ENCODE measurements around the gene WHRN.

Gene WHRN

GRCh38 chr9:114465417-114465816, 39.9 kb downstream of the WHRN start:
- Histone ChIP-seq H3K9me3 (ENCODE audit: control insufficient read depth in 5 of 5, low read length in 5 of 5) (peaks cover 0 to 5% (median 0%) of the 10 kb centered on the region in 5 donors), H3K4me1 (ENCODE audit: control insufficient read depth in 5 of 5, insufficient read depth in 5 of 5, low read length in 5 of 5) (no peaks in the 10 kb centered on the region), H3K27me3 (ENCODE audit: control insufficient read depth in 5 of 5, insufficient read depth in 4 of 5, low read length in 5 of 5) (no peaks in the 10 kb centered on the region), H3K9ac (ENCODE audit: low read length in 5 of 5) (no peak overlapping the region), H3K36me3 (ENCODE audit: control insufficient read depth in 5 of 5, insufficient read depth in 5 of 5, low read length in 5 of 5) (no peaks in the 10 kb centered on the region), H3K27ac (ENCODE audit: low read depth, low read length) (no peak overlapping the region), H3K4me3 (ENCODE audit: low read depth in 1 of 5, low read length in 5 of 5) (no peak overlapping the region)

DNA sequence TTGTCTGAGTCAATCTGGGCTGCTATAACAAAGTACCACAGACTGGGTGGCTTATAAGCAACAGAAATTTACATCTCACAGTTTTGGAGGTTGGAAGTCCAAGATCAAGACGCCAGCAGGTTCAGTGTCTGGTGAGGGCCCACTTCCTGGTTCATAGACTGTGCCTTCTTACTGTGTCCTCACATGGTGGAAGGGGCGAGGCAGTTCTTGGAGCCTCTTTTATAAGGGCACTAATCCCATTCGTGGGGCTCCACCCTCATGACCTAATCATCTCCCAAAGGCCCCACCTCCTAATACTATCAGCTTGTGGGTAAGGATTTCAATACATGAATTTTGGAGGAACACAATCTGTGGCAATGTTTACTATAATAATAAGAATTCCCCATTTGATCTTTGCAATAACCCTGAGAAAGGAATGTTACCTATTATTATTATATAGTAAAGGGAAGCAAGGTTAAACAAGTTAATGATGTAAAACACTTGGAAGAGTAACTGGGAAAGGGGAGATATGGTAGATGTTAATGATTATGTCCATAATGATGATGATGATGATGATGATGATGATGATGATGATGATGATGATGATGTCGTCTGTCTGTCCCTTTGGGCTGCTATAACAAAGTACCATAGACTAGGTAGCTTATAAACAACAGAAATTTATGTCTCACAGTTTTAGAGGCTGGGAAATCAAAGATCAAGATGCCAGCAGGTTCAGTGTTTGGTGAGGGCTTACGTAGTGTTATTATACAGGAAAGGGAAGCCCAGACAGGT, 40.8 kb downstream of the WHRN start:
- no peaks in the 10 kb centered on the region for H3K27me3 ChIP-seq (ENCODE audit: control insufficient read depth in 5 of 5, insufficient read depth in 4 of 5, low read length in 5 of 5)
- no peaks in the 10 kb centered on the region for H3K36me3 ChIP-seq (ENCODE audit: control insufficient read depth in 5 of 5, insufficient read depth in 5 of 5, low read length in 5 of 5)
- no peak overlapping the region for H3K27ac ChIP-seq (ENCODE audit: low read depth, low read length)
- H3K9ac ChIP-seq (ENCODE audit: low read length in 5 of 5) = no peak overlapping the region
- H3K9me3 ChIP-seq (ENCODE audit: control insufficient read depth in 5 of 5, low read length in 5 of 5) = no peaks in the 10 kb centered on the region
- H3K4me1 ChIP-seq (ENCODE audit: control insufficient read depth in 5 of 5, insufficient read depth in 5 of 5, low read length in 5 of 5) = no peaks in the 10 kb centered on the region
- no peak overlapping the region for H3K4me3 ChIP-seq (ENCODE audit: low read depth in 1 of 5, low read length in 5 of 5)

DNA sequence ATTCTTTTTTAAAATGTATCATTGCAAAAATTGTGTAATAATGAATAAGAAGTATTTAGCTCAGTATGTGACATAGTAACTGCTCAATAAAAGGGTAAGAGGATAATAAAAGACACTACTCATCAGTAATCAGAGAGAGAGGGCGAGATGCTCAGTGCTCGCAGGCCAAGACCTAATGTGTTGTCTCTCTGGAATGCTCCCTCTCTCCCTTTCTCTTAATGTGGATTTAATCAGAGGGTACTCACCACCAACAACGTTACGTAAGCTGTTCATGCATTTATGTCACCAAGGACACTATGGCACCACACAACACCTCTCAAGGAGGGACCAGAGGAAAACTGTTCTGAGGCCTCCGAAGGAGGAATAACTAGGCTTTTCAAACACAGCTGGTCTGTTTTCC, 42.5 kb downstream of the WHRN start:
- Histone ChIP-seq H3K27ac (ENCODE audit: low read depth, low read length) (no peak overlapping the region), H3K4me1 (ENCODE audit: control insufficient read depth in 5 of 5, insufficient read depth in 5 of 5, low read length in 5 of 5) (no peaks in the 10 kb centered on the region), H3K27me3 (ENCODE audit: control insufficient read depth in 5 of 5, insufficient read depth in 4 of 5, low read length in 5 of 5) (no peaks in the 10 kb centered on the region), H3K4me3 (ENCODE audit: low read depth in 1 of 5, low read length in 5 of 5) (no peak overlapping the region), H3K9me3 (ENCODE audit: control insufficient read depth in 5 of 5, low read length in 5 of 5) (no peaks in the 10 kb centered on the region), H3K36me3 (ENCODE audit: control insufficient read depth in 5 of 5, insufficient read depth in 5 of 5, low read length in 5 of 5) (no peaks in the 10 kb centered on the region), H3K9ac (ENCODE audit: low read length in 5 of 5) (no peak overlapping the region)

DNA sequence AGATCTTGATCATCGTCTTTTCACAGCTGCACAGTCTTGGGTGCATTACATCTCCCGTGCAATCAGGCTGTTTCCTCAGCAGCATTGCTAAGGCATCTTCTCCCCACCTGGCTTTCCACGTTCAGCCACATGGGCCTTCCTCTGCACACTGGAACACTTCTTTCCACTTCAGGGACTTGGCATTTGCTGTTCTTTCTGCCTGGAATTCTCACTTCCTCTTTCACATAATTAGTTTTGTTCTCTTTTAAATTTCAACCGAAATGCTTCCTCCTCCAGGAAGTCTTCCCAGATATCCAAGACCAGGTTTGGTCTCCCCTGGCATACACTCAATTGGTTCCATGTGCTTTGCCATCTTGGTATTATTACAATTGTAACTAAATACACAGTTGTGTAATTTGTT, 43.8 kb downstream of the WHRN start:
- Histone ChIP-seq H3K4me1 (ENCODE audit: control insufficient read depth in 5 of 5, insufficient read depth in 5 of 5, low read length in 5 of 5) (no peaks in the 10 kb centered on the region), H3K27ac (ENCODE audit: low read depth, low read length) (no peak overlapping the region), H3K27me3 (ENCODE audit: control insufficient read depth in 5 of 5, insufficient read depth in 4 of 5, low read length in 5 of 5) (no peaks in the 10 kb centered on the region), H3K4me3 (ENCODE audit: low read depth in 1 of 5, low read length in 5 of 5) (no peak overlapping the region), H3K9ac (ENCODE audit: low read length in 5 of 5) (no peak overlapping the region), H3K9me3 (ENCODE audit: control insufficient read depth in 5 of 5, low read length in 5 of 5) (no peaks in the 10 kb centered on the region), H3K36me3 (ENCODE audit: control insufficient read depth in 5 of 5, insufficient read depth in 5 of 5, low read length in 5 of 5) (no peaks in the 10 kb centered on the region)

GRCh38 chr9:114460513-114461199, 44.6 kb downstream of the WHRN start:
- Histone ChIP-seq H3K36me3 (ENCODE audit: control insufficient read depth in 5 of 5, insufficient read depth in 5 of 5, low read length in 5 of 5) (no peaks in the 10 kb centered on the region), H3K4me1 (ENCODE audit: control insufficient read depth in 5 of 5, insufficient read depth in 5 of 5, low read length in 5 of 5) (no peaks in the 10 kb centered on the region), H3K4me3 (ENCODE audit: low read depth in 1 of 5, low read length in 5 of 5) (no peak overlapping the region), H3K9me3 (ENCODE audit: control insufficient read depth in 5 of 5, low read length in 5 of 5) (no peaks in the 10 kb centered on the region), H3K27me3 (ENCODE audit: control insufficient read depth in 5 of 5, insufficient read depth in 4 of 5, low read length in 5 of 5) (no peaks in the 10 kb centered on the region), H3K27ac (ENCODE audit: low read depth, low read length) (no peak overlapping the region), H3K9ac (ENCODE audit: low read length in 5 of 5) (no peak overlapping the region)

- Histone ChIP-seq H3K27me3 (ENCODE audit: control insufficient read depth in 5 of 5, insufficient read depth in 4 of 5, low read length in 5 of 5) (no peaks in the 10 kb centered on the region), H3K9ac (ENCODE audit: low read length in 5 of 5) (no peak overlapping the region), H3K9me3 (ENCODE audit: control insufficient read depth in 5 of 5, low read length in 5 of 5) (no peaks in the 10 kb centered on the region), H3K4me1 (ENCODE audit: control insufficient read depth in 5 of 5, insufficient read depth in 5 of 5, low read length in 5 of 5) (no peaks in the 10 kb centered on the region), H3K27ac (ENCODE audit: low read depth, low read length) (no peak overlapping the region), H3K36me3 (ENCODE audit: control insufficient read depth in 5 of 5, insufficient read depth in 5 of 5, low read length in 5 of 5) (no peaks in the 10 kb centered on the region), H3K4me3 (ENCODE audit: low read depth in 1 of 5, low read length in 5 of 5) (no peak overlapping the region)
These were observed 45.8 kb downstream of the WHRN start for GRCh38 chr9:114459464-114459863.

DNA sequence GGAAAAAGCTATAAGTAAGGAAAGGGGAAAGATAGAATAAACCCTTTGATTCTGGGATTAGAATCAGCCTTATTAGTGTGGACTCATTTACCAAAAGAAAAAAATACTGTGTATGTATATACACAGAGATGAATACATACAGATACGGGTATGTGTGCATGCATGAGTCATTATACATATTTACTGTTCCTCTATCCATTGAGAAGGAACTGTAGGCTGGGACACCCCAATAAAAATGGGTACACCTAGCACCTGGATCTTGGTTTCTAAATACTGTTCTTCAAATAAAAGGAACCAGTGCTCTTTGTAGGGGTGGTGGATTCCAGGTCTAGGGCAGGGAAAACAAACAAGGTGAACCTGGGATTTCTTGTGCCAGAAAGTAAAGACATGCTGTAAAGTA, 48.3 kb downstream of the WHRN start:
- H3K9me3 ChIP-seq (ENCODE audit: control insufficient read depth in 5 of 5, low read length in 5 of 5) = peaks cover 0 to 2% (median 0%) of the 10 kb centered on the region in 5 donors
- H3K36me3 ChIP-seq (ENCODE audit: control insufficient read depth in 5 of 5, insufficient read depth in 5 of 5, low read length in 5 of 5) = no peaks in the 10 kb centered on the region
- no peaks in the 10 kb centered on the region for H3K27me3 ChIP-seq (ENCODE audit: control insufficient read depth in 5 of 5, insufficient read depth in 4 of 5, low read length in 5 of 5)
- no peak overlapping the region for H3K4me3 ChIP-seq (ENCODE audit: low read depth in 1 of 5, low read length in 5 of 5)
- no peak overlapping the region for H3K9ac ChIP-seq (ENCODE audit: low read length in 5 of 5)
- H3K4me1 ChIP-seq (ENCODE audit: control insufficient read depth in 5 of 5, insufficient read depth in 5 of 5, low read length in 5 of 5) = no peaks in the 10 kb centered on the region
- no peak overlapping the region for H3K27ac ChIP-seq (ENCODE audit: low read depth, low read length)

DNA sequence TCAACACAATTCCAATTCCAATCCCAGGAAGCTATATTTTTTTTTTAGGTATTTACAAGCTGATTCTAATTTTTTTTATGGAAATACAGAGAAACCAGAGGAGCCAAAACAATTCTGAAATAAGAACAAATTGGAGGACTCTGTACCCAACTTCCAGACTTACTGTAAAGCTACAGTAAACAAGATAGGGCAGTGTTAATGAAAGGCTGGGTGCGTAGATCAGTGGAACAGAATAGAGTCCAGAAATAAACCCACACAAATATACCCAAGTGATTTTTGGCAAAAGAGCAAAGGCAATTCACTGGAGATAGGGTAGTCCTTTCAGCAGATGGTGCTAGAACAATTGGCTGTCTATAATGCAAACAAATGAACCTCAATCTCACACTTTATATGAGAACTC, 50.6 kb downstream of the WHRN start:
- H3K4me3 ChIP-seq (ENCODE audit: low read depth in 1 of 5, low read length in 5 of 5) = no peak overlapping the region
- H3K4me1 ChIP-seq (ENCODE audit: control insufficient read depth in 5 of 5, insufficient read depth in 5 of 5, low read length in 5 of 5) = no peaks in the 10 kb centered on the region
- no peak overlapping the region for H3K27ac ChIP-seq (ENCODE audit: low read depth, low read length)
- H3K9ac ChIP-seq (ENCODE audit: low read length in 5 of 5) = no peak overlapping the region
- H3K27me3 ChIP-seq (ENCODE audit: control insufficient read depth in 5 of 5, insufficient read depth in 4 of 5, low read length in 5 of 5) = no peaks in the 10 kb centered on the region
- no peaks in the 10 kb centered on the region for H3K36me3 ChIP-seq (ENCODE audit: control insufficient read depth in 5 of 5, insufficient read depth in 5 of 5, low read length in 5 of 5)
- peaks cover 0 to 2% (median 0%) of the 10 kb centered on the region in 5 donors for H3K9me3 ChIP-seq (ENCODE audit: control insufficient read depth in 5 of 5, low read length in 5 of 5)

- no peaks in the 10 kb centered on the region for H3K27me3 ChIP-seq (ENCODE audit: control insufficient read depth in 5 of 5, insufficient read depth in 4 of 5, low read length in 5 of 5)
- H3K4me3 ChIP-seq (ENCODE audit: low read depth in 1 of 5, low read length in 5 of 5) = no peak overlapping the region
- H3K9ac ChIP-seq (ENCODE audit: low read length in 5 of 5) = no peak overlapping the region
- no peak overlapping the region for H3K27ac ChIP-seq (ENCODE audit: low read depth, low read length)
- no peaks in the 10 kb centered on the region for H3K4me1 ChIP-seq (ENCODE audit: control insufficient read depth in 5 of 5, insufficient read depth in 5 of 5, low read length in 5 of 5)
- H3K36me3 ChIP-seq (ENCODE audit: control insufficient read depth in 5 of 5, insufficient read depth in 5 of 5, low read length in 5 of 5) = no peaks in the 10 kb centered on the region
- H3K9me3 ChIP-seq (ENCODE audit: control insufficient read depth in 5 of 5, low read length in 5 of 5) = peaks cover 0 to 2% (median 0%) of the 10 kb centered on the region in 5 donors
These were observed 52.8 kb downstream of the WHRN start for GRCh38 chr9:114452219-114453165.

- H3K4me3 ChIP-seq (ENCODE audit: low read depth in 1 of 5, low read length in 5 of 5) = no peak overlapping the region
- peaks cover 0 to 2% (median 0%) of the 10 kb centered on the region in 5 donors for H3K9me3 ChIP-seq (ENCODE audit: control insufficient read depth in 5 of 5, low read length in 5 of 5)
- no peaks in the 10 kb centered on the region for H3K36me3 ChIP-seq (ENCODE audit: control insufficient read depth in 5 of 5, insufficient read depth in 5 of 5, low read length in 5 of 5)
- H3K4me1 ChIP-seq (ENCODE audit: control insufficient read depth in 5 of 5, insufficient read depth in 5 of 5, low read length in 5 of 5) = no peaks in the 10 kb centered on the region
- no peak overlapping the region for H3K27ac ChIP-seq (ENCODE audit: low read depth, low read length)
- no peak overlapping the region for H3K9ac ChIP-seq (ENCODE audit: low read length in 5 of 5)
- H3K27me3 ChIP-seq (ENCODE audit: control insufficient read depth in 5 of 5, insufficient read depth in 4 of 5, low read length in 5 of 5) = no peaks in the 10 kb centered on the region
These were observed 53.6 kb downstream of the WHRN start for GRCh38 chr9:114451707-114452031.
